HG03342 (cell line): Measurements from ENCODE around the gene INTS14.
A peak's percentile ranks its signal among the peaks of the same experiment; 100 is the strongest.

Experiments
- ATAC-seq: cut with Tn5 transposase; IDR thresholded peaks from one replicate; pipeline ENCODE4 v1.9.1; 2021; ENCODE audit warnings: mild to moderate bottlenecking, moderate library complexity; ENCODE audit not compliant: unreplicated experiment

The INTS14 gene

DNA sequence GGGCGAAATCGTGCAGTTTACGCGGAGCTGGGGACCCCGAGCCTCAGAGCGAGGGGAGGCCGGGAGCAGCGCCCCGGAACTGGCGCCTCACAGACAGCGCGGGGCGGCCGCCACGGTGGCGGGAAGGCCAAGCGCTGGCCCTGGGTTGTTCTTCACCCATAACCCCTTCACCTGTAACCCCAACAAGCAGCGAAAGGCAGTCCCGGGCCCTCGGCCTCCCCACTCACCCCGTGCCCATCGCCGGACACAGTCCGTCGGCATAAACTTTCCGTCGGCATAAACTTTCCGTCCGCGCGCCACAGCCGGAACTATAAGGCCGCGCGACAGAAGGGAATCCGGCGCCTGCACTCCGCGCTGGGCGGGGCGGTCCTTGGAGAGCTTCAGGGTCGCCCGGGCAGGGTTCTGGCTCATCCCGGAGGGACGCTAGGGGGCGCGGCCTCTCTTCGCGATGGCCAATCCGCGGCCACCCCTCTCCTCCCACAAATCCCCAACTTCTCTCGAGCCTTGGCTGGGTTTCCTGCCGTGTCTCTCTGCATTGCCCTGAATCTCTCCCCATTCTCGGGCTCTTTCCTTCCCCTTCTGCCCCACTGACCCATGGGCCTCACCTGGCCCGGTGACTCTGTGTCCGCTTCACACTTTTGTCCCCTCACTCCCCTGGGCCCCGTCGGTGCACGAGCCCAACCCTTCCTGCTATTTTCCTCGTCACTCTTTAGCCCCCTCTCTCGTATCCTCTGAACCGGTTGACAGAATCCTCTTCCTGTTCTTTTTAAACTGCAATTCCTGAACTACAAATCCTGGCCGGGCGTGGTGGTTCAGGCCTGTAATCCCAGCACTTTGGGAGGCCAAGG is at the start of gene INTS14:
Gene INTS14 (minus strand): TSS at position 261 of the 848 bp plus-strand sequence. CDS start 3,751 bp downstream, outside the sequence.
- peak; percentile 95 for ATAC-seq

DNA sequence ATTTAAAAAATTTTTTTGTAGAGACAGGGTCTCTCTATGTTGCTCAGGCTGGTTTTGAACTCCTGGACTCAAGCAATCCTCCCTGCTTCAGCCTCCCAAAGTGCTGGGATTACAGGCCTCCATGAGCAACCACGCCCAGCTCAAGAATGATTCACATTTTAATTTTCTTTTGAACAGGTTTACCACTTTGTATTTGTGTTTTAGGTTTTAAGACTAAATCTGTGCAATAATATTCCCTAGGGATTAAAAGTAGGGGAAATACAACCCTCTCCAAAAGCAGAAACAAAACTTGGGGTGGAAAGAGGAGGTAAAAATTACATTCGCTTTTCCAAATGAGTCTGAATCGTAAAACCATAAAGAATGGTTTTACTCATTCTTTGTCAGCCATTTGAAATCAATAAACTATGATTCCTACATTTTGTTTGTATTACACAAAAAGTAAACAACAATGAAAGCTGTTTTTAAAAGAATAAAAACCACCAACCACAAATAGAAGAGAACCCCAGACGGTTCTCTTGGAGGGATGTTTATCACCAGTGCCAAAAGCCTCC is 48.6 kb upstream of the INTS14 start:
- ATAC-seq: no peak

DNA sequence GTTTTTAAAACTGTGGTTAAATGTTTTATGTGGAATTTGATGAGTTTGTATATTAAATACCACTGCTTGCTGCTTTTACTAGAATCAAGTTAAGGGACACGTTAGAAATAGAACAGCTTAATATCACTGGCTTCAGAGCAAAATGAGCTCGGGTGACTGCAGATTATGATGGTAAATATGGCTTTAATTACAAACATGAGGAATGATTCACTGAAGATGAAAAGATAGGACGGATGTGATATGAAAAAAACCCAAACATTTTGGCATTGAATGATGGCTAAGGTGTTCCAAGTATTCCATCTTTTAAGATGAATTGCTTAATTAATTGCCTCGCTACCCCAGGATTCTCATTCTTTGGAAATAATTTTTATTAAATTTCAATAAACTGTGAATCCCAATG is 44.5 kb upstream of the INTS14 start:
- no peak for ATAC-seq

DNA sequence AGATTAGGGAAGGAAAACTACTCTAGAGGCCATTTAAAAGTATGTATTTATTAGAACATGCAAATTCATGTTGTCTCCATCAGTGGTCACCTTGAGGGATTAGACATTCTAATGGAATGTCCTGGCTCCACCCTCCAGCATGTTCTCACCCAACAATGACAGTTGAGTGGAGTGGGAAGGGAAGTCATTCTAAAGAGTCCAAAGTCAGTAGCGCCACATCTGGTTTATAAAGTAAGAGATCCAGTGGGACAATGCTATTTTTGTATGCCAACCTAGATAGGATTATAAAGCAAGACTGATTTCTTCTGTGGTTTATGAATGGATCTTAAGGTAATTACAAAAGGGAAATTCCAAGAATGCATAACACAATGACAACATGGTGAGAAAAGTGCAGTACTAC is 44.1 kb upstream of the INTS14 start:
- ATAC-seq: no peak

DNA sequence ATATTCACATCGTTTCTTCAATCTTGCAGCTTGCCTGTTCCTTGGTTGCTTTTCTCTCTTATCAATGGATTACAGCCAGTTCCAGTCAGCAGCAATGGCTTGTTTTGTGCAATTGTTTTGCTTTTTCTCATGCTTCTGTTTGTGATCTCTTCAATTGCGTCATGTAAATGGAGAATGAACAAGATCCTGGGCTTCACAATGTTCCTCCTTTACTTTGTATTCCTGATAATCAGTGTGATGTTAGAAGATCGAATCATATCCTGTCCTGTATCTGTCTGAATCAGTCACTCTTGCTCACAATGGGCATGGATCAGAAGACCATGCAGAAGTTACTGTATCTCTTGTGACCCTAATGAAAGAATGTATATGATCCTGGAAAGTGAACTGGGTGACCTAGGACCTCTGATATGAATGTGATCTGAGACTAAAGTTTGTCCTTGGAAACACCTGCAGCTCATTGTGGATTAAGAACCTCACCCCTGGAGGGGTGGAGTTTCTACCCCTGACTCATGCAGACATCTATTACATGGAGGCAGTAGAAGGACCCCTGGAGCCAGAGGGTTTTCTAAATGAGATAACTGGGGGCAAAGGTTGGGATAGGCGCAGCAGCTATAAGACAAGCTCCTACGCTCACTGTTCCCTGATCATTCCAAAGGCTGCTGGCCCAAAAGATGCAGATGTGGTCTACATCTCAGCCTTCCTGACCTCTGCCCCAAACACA is 43.0 kb upstream of the INTS14 start:
- no peak for ATAC-seq

DNA sequence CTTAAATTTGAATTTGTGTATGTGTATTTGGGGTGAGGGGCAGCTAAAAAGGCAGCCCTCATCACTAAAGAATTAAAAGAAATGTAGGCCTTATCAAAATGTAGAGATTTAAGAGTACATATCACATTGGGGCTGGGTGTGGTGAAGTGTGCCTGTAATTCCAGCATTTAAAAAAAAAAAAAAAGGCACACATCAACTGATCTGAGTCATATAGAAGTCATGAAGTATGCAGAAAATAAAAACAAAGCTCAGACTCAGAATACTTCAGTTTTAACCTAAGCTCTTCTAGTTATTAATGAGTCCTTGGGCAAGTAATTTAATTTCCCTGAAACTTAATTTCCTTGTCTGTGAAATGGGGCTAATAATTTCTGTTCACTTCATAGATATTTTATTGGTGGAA is 42.4 kb upstream of the INTS14 start:
- ATAC-seq: no peak

DNA sequence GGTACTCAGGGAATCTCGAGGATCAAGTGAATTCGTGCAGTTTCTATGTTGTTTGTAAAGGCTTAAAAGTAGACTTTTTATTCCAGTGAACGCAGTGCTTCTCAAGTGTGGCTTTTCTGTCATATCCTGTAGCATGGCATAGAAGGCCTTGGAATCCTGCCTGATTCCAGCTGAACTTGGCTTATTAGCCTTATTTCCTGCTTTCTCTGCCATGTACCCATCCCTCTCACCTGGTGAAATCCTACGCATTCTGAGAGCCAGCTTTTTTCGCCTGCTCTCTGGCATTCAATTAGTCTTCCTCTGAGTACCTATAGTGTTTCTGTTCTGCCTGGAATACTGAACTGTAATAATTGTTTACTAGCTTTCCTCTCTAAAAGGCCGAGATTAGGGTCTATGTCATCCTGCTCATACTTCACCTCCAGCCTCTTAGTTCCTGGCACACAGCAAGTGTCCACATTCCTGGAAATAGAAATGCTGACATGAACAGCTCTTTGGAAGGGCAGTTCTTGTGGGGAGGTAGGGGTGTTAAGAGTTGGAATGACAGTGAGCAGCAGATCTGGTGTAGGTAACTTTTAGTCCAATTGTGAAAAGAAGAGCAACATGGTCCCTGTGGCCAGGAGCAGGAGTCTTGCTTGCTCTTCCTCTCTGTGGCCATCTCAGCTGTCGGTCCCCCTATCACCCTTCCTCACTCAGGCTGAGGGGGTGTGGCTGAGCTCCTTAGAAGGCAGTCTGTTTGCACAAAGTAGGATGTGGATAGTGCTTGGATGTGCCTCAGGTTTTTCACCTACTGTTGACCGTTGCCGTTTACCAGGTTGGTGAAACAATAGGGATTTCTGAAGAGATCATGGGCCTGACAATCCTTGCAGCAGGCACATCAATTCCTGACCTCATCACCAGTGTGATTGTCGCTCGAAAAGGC is 41.2 kb upstream of the INTS14 start:
- no peak for ATAC-seq

DNA sequence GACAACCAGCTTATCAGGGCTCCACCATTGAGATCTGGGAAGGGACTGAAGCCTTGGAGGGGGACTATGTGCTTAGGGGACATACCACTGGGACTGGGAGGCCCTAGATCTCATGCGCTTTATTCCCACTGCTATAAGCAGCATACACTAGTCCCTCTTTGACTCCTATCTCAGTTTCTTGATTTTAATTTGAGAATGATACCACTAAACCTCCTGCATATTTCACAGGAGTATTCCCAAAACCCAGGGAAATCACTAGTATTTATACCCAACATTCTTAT is 40.1 kb upstream of the INTS14 start:
- ATAC-seq: no peak

DNA sequence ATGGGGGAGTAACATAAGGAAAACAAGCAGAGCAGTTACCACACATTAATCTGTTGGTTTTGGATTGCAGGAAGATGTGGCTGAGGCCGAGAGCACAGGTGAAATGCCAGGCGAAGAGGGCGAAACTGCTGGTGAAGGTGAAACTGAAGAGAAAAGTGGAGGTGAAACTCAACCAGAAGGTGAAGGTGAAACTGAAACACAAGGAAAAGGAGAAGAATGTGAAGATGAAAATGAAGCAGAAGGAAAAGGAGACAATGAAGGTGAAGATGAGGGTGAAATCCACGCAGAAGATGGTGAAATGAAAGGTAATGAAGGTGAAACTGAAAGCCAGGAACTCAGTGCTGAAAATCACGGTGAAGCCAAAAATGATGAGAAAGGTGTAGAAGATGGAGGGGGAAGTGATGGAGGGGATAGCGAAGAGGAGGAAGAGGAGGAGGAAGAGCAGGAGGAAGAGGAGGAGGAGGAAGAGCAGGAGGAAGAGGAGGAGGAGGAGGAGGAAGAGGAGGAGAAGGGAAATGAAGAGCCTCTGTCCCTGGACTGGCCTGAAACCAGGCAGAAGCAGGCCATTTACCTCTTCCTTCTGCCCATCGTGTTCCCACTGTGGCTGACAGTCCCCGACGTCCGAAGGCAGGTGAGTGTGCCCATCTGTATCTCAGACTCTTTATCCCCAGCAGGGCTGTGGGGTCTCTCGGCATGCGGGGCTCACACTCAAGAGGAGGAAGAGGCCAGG is 39.5 kb upstream of the INTS14 start:
- ATAC-seq: no peak

DNA sequence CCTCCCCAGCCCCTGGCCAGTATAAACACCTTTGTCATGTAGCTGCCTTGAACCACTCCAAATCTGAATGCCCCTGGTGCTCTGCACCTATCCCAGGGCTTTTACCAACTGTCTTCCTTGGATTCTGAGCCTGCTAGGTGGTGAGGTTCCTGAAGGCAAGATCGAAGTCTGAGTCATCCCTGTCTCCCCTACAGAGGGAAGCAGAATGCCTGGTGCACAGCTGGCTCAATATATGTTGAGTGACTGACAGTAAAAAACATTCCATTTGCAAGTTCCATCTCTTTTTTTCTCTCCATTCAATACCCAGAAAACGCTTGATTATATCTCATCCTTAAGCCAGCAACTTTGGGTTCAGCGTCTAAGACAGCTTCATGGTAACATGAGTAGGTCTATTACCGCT is 35.6 kb upstream of the INTS14 start:
- no peak for ATAC-seq

DNA sequence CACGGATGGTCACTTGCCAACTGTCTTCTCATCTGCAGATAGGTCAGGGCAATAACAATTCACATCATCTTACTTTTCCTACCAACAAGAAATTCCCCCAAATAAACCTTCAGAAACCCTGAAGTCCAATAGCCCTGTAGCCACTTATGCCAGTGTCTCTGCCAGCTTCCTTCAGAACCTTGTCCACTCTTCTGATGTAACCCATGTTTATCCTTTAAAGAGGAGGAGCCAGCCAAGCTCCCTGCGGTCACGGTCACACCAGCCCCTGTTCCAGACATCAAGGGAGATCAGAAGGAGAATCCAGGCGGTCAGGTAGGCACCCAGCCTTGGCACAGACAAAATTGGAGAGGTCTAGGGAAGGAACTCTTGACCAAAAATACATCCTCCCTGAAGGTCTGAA is 34.5 kb upstream of the INTS14 start:
- no peak for ATAC-seq

DNA sequence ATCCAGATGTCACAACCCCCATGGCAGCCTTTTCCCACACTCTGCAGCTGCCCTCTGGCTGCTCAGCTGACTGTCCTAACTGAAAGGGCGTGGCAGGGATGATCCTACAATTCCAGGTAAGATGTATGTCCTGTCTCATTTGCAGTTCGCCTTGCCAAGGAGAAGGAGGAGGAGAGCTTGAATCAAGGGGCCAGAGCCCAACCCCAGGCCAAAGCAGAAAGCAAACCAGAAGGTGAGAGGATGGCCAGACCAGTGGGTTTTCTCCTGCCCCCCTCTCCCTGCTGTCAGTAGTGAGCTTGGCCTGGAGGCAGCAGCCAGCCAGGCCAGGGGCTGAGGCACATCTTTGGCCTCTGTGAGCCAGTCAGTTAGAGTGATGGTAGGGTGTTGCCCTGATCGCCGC is 33.4 kb upstream of the INTS14 start:
- no peak for ATAC-seq

DNA sequence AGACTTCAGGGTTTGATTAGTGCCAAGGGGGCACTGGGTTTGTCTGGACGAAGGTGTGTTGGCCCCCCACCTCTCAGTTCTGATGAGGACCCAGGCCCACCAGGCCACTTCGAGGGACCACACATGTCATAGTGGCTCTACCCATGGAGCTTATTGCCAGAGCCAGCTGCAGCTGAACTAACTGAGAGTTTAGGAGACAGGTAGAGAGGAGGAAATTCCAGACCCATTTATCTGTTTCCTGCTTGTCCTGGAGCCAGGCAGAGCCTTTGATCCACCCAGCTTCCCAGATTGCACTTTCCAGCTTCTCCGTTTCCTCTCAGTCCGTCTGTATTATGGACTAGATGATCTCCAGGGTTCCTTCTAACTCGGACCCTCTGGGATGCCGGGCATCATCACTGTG is 31.7 kb upstream of the INTS14 start:
- ATAC-seq: no peak

DNA sequence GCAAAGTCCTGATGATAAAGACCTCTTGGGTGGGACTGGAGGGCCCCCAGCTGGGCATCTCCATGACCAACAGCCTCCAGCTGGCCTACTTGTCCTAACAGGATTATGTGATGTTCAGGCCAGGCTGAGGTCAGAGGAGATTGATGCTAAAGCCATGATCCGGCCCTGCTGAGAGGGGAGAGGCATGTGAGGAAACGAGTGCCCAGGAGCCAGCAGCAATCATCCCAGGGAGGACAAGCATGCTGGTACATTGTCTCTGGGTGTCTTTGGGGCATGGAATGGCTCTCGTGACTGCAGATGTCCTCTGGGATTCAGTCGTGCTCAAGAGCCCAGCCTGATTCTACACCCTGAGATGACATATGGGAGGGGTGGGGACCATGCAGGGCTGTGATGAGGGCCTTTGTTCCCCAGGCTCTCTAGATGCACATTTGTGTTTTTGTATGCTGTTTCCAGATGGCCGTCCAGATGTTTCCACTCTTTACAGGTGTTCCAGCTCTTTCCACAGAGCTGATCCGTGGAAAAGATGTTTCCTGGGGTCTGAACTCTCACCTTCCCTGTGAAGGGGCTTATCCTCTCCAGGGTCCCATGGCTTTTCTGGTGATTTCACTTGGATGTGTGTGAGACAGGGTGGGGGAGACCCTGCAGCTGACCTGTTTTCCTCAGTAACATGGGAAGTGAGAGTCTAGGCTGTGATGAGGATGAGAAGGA is 31.0 kb upstream of the INTS14 start:
- ATAC-seq: no peak

DNA sequence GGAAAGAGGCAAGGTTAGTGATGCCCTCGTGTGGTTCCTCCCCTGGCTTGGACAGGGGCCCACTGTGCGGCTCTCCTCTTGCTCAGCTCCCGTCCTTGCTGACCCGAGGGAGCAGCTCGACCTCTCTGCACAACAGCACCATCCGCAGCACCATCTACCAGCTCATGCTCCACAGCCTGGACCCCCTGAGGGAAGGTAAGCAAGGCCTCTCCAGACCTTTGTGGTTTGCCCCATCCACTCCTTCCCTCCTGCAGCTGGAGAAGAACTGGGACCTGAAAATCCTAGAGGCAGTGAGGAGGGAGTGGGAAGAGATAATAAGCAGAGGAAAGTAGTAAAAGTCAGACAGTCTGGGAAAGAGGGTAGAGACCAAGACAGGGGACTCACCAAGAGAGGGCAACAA is 28.6 kb upstream of the INTS14 start:
- no peak for ATAC-seq

DNA sequence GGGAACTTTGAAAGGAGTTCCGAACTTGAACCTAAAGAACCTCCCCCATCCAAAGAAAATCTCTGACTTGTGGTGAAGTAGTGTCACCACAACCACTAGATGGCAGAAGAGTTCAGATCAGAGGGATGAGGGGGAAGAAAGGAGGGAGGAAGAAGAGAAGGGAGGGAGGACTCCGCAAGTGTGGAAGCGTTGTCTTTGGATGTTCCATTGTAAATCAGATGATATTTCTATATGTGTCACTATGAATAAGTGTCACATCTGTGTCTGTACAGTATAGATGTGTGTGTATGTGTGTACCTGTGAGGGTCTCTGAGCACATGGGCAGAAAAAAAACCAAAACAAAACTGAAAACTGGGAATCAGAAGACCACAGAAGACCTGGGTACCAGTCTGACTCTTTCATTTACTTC is 27.8 kb upstream of the INTS14 start:
- ATAC-seq: no peak

DNA sequence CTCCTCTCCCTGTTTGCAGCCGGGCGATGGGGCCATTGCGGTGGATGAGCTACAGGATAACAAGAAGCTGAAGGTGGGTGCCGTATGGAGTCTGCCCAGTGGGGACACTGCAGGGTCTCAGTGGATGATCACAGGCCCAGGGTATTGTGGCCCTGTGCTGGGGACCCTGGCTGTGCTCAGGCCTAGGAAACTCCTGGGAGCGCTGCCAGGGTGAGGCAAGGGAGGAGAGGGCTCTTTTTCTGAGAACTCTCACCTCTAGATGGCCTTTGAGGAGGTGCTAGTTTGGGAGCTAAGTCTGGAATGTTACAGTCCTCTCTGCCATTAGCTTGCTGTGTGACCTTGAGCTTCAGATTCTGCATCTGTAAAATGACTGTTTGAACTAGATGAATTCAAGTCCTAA is 27.2 kb upstream of the INTS14 start:
- no peak for ATAC-seq

DNA sequence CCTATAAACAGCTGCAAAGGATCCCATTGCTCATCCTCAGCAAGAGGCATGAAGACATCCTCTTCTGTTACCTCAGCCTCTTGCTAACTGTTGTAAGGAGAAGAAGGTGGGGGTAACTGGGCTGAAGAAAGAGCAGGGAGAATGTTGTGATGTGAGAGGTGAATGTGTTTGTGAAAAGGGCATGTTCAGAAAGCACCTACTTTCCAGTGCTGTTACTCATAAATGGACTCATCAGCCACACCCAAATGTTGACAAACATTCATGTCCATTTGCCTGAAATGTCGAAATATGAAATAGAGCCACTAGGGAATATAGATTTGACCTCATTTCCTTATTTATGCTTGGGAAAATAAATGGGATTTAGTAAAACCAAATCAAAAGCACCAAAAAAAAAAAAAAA is 23.4 kb upstream of the INTS14 start:
- ATAC-seq: no peak

DNA sequence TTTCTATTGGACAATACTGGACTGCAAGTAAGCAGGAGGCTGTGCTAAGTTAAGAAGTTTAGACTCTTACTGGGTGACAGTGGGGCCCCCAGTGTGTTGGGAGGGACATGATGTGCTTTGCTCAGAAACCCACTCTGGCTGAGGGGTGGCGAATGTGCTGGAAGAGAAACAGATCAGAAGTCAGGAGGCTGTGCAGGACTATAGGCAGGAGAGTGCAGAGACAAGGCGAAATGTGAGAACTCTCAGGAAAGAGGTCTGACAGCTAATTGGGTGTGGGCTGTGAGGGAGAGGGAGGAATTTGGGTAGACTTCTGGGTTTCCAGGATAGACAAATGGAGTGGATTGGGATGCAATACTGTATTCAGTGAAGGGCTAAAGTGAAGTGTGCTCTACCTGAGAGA is 22.8 kb upstream of the INTS14 start:
- ATAC-seq: no peak

DNA sequence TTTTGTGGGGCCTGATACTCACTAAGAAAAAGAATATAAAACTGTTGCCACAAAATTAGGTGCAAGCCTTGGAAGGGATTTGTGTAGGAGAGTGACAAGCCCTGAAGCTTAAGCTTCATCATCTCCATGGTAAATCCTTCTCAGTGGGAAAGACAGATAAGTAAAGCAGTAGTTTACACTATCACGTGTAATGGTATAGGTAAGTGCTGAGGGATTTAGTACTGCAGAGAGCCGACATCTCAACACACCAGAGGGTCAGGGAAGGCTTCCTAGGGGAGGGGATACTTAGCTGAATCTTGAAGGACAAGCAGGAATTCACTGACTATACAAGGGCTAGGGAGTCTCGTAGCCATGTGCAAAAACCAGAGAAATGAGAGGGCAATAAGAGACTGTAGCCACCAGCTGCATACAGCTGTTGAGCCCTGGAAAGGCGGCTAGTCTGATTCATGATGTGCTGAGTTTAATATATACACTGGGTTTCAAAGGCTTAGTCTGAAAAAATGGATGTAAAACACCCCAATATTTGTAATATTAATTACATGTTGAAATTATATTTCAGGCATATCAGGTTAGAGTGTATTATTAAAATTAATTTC is 21.9 kb upstream of the INTS14 start:
- no peak for ATAC-seq
